ENCODE data around the gene SLC2A1.
A peak's percentile ranks its signal among the peaks of the same experiment; 100 is the strongest.

Gene SLC2A1

DNA sequence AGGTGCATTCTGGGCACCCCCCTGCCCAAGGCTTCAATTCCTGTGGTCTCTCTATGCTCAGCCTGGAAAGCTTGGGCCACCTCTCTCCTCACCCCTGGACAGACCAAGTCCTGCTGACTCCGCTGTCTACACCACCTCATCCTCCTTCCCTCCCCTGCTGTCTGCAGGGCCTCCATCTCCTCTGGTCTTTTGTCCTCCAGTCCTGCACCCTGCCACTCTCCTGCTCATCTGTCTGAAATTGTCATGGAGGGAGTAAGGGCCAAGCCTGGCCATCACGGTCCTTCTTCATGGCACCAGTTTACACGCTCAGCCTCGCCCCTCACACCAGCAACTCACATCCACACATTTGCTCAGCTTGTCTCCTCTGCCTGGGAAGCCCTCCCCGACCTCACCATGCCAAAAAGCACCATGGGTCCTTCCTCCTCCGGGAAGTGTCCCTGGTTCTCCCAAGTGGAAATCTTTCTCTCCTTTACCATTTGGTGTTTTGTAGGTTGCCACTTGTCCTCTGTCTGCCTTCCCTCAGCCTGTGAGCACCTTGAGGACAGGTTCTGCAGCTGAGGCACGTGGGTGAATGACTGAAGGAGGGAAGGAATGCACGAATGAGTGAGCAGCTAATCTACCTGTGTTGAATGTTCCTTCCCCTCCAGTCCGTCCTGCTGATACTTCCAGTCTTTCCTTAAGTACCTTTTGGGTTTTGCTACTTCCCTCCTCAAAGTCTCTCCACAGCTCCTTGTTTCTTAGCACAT is 2.1 kb upstream of the SLC2A1 start:
- no peak for DNase-seq (ENCODE audit: low read depth in 2 of 2)

DNA sequence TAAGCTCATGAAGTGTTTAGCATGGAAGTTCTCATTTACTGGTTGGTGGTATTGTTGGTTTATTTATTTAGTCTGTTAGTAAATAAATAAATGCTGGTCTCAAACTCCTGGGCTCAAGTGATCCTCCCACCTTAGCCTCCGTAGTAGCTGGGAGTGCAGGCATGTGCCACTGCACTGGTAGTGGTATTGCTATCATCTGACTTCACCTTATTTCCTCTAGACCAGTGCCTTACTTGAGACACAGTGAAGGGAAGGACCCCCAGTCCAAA is 1.4 kb upstream of the SLC2A1 start:
- no peak for DNase-seq (ENCODE audit: low read depth in 2 of 2)

DNA sequence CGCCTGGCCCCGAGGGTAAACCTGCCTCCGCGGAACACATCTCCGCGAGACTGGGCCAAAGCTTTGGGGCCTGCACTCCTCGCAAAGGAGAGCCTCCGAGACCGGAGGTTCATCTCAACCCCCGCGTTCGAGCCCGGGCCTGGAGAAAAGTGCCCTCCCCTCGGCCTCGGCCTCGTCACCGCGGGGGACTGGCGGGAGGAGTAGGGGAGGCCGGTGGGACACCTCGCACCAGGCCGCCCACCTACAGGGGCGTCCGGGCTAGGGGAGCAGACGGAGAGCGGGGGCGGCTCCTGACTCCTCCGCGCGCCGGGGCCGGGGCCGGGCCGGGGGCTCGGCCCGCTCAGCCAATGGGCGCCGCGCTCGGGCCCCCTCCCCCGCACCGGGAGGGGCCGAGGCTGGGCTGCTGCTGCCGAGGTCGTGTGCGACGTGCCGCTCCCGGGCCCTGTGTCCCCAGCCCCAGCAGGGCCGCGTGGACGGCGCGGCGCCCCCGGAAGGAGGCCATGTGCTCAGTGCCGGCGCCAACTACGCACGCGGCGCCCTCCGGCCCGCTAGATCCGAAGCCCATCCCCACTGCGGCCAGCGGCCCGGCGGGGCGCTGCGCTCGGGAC is 684 bp downstream of the SLC2A1 start:
- peak; percentile 53 to 66 for DNase-seq (ENCODE audit: low read depth in 2 of 2)

DNA sequence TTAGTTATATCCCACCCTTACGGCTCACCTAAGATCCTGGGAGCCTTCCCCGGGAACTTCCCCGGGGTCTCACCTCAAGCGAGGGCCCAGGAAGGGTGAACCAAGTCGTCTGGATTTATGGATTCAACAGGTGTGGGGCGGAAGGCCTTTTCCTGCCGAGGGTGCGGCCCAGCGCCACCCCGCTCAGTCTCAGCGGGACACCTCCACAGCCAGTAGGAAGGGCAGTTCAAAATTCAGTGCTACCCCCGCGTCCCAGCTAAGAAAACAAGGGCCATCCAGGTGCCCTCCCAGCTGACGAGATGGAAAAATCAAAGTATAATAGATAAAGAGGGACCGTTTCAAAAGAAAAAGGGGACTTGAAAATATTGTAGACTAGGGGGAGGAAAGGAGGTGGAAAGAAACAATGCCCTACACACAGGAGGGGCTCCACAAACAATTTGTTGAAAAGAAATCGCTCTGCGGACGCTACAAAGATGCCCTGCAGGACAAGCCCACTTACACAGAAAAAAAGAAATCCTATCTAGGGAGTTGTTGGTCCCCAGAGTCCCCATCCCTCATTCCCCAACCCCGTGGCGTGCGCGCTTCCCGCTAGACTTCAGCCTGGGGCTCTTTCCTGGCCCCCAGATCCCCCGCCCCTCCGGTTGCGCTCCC is 1.3 kb downstream of the SLC2A1 start:
- no peak for DNase-seq (ENCODE audit: low read depth in 2 of 2)

DNA sequence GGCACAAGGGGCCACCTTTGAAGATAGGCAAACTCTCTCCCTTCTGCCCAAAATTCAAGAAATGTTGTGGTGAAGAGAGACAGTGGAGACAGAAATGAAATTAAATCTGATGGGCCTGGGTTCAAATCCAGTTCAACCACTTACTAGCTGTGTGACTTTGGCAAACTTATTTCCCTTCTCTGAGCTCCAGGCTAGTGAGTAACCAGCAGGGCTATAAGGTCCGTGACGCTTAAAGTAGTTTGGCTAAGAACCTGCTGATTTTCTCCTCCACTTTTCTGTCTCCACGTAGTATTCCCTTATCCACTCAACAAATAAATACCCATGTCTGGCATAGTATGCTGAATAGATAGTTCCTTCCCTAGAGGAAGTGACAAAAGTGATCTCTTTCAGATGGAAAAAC is 1.9 kb downstream of the SLC2A1 start:
- DNase-seq (ENCODE audit: low read depth in 2 of 2) = no peak

DNA sequence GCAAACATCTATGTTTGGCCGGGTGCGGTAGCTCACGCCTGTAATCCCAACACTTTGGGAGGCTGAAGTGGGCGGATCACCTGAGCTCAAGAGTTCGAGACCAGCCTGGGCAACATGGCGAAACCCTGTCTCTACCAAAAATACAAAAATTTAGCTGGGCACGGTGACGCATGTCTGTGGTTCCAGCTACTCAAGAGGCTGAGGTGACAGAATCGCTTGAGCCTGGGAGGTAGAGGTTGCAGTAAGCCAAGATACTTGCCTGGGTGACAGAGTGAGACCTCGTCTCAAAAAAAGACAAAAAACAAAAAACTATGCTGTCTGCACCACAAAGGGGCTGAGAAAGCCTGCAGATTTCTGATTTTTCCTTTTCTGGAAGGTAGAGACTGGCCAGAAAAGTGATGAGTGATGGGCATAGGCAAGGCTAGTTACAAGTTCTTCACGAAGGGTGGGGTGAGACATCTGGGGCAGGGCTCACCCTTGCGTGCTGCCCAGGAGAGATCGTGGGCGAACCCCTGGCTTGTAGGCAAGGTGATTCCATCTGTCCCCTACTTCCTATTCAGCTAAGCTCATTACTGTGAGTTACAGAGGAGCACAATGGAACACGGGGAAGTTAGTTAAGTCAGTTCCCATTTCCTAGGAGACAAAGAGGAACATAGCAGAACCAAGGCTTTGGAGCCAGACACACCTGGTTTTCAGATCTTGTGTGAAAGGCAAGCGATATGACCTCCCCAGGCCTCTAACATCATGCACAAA is 3.2 kb downstream of the SLC2A1 start:
- DNase-seq (ENCODE audit: low read depth in 2 of 2) = no peak

DNA sequence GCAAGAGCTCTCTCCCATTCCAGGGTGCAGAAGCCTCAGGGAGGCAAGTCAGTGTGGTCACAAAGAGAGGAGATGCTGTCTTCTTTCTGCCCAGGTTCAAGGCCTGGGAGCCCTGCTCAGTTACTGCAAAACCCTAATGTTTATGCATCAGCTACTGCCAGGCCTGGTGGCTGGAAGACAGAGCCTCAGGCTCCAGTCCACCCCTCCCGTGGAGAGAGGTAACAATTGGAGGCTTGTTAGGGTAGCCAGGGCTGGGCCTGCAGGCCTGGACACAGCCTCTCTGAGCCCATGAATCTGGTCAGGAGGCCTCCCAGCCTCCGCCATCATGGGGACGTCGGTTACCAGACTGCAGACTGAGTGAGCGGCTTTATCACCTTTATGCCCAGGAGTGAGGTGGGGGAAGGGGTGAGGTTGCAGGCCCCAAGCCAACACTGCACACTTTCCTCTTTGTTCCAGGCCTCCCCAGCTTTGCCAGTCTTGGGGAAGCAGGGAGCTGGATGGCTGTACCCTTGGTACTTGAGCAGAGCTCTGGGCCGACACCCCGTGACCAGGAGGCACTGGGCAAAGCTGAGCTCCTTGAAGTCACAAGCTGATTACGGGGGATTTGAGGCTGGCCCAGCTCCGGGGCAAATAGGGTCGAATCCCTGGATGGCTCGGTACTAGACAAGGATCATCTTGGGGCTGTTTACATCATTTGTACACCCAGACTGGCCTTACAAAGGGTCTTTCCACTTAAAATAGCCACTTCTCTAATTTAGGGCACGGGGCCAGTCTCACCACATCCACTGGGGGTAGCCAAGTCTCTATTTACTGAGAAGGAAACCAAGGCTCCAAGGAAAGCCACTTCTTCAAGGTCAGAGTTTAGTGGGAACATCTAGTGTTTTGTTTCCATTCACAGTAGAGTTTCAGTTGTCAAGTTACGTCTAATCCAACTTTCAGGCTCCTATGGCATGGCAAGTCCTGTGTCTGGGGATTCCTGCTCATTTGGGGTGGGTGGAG is 5.2 kb downstream of the SLC2A1 start:
- DNase-seq (ENCODE audit: low read depth in 2 of 2) = no peak

DNA sequence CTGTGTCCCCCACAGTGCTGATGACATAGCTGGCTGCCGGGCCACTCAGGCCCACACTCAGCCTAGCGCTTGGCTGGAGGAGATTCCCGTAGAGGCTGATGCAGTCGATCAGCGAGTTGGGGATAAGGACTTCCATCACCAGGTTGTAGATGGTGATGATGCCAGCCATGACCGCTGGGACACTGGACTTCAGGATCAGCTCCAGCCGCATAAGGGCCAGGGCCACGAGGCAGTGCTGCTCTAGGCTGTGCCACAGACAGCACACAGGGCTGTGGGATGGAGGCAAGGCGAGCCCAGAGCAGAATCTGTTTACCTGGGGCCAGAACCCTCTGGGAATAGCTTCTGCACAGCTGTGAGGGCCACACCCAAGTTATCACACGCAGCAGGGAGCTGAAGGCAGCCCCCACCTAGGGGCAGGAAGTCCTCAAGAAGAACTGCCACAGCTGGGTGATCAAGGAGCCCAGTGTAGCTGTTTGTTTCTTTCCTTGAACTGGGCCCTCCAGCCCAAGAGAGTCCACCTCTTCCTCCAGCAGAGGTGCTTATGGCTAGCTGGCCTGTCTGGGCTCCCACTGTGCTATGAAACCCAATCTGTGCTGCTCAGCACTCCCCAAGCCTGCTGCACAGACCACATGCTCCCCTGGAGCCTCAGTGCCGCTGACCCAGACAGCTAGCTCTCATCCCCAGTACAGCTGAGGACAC is 6.2 kb downstream of the SLC2A1 start:
- DNase-seq (ENCODE audit: low read depth in 2 of 2) = no peak

DNA sequence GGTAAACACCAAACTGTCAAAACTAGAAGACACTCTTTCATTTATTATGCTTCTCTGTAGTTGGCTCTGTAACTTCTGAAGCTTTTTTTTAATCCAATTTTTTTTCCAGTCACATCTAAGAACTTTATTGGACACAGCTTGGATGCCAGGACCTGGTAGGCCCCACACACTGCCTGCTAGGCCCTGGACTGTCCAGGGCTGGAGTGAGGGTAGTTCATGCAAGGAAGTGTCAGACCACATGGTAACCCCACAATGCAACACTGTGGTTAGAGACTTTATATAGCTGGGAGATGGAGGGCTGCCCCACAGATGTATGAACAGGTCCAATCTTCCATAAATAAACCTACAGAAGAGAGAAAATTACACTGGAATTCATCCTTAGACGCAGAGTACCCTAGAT is 7.1 kb downstream of the SLC2A1 start:
- DNase-seq (ENCODE audit: low read depth in 2 of 2) = no peak

DNA sequence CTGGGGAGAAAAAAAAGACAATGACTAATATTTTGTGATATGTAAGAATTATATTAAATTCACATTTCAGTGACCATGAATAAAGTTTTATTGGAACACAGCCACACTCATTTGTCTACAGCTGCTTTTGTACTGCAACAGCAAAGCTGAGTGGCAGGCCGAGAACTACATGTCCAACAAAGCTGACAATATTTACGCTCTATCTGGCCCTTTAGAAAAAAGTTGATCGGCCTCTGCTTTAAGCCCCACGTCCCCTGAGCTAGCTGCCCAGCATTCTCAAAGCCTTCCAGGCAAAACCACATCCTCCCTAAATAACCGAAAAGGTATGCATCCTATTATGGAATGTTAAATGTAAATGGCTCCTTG is 8.6 kb downstream of the SLC2A1 start:
- DNase-seq (ENCODE audit: low read depth in 2 of 2) = no peak

DNA sequence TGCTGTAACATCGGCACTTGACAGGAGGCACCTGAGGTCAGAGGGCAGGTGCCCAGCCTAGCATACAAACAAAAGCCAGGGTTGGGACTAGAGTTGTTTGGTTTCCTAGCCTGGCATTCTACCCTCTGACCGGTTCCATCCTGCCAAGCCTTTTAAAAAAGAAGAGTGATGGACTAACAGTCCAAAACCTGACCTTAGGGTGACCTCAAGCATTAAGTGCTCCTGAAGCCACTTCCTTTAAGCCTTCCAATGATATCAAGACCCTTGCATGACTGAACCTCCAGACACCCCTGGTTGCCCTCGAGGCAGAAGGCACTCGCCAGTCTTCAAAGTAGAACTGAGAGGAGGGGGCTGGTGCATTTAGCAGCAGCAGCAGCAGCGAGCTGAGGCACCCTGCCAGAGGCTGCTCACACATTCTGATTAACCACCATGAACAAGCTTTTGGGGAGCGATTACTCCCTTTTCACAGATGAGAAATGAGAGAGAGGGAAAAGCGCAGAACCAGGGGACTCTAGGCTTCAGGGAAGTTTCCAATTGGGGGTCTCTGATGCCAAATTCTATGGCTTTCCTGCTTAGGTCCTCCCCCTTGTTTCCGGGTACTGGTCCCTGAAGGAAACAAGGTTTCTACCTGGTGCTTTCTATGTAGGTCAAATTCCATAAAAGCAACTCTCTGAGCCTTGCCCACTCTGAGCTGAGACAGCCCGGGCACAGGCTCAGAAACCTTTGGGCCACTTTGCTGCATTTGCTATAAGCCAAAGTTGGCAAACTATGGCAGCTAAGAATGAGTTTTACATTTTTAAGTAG is 9.2 kb downstream of the SLC2A1 start:
- DNase-seq (ENCODE audit: low read depth in 2 of 2) = no peak

DNA sequence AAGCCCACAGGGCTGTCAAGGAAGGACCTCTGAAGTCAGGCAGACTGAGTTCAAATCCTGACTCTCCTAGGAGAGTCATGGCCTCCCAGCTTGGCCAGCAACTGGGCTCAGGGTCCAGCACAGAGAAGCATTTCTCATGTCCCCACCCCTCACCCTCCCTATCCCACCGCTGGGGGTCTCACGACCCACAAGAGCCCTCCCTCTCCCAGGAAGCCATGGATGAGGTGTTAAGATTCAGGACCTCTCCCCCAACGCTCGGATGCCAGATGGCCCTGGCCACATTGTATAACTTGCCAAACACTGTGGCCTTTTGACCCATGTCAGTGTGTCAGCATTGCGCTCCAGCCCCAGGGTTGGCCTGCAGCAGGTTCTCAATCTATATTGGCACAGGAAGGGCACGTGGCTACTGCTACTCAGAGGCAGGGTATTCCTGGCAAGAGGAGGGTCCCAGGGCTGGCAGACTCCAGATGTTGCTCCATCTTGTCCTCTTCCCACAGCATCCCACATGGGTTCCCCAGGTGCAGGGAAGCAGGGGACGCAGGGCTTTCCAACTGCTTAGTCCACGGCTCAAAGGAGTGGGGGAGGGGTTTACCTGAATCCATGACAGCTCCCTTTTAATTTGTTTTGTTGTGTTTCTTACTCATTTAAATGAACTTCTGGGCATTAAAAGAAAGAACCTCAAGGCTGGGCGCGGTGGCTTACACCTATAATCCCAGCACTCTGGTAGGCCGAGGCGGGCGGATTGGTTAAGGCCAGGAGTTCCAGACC is 10.5 kb downstream of the SLC2A1 start:
- no peak for DNase-seq (ENCODE audit: low read depth in 2 of 2)

DNA sequence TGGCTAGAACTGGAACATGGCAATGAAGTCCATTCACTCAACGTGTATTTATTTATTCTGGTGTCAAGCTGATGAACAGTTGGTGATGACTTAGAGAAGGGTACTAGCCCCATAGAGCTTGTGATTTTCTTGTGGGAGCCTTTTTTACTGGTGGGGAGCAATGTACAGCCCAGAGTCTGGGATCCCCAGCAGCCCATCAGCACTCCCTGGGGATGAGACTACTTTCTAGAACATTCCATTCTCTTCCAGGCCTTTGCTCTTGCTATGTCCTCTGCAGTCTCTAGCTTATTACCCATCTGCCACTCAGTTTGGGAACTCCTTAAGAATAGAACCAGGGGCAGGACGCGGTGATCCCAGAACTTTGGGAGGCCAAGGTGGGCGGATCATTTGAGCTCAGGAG is 11.6 kb downstream of the SLC2A1 start:
- no peak for DNase-seq (ENCODE audit: low read depth in 2 of 2)

DNA sequence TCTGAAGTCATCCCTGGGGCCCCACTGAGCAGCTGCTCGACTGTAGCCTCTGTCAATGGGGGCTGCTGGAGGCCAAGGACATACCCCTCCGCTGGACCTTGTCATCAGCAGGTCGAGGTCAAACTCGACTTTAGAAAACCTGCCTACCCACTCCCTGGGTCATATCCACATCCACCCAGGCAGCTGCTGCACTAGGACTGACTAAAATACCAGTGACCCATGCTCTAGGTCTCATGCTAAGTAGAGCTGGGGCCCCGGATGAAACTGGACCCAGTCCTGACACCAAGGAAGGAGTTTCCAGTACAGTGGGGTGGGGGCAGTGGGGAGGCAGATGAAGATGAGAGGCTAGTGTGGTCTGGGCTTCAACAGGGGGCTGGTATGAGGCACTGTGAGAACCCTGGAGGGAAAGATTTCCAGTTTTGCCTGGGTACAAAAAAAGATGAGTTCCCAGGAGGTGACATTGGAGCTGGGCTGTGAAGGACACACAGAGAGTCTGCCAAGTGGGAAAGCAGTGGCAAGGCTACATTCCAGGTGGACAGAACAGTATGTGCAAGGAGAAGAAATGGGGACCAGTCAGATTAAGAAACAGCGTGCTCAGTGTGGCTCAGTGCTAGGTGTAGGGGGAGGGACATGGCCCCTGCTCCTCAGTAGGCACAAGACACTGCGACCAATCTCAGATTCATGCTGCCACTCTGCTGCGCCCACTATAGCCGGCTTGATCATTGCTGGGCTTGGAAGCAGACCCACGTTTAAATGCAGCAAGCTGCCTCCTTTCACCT is 12.4 kb downstream of the SLC2A1 start:
- DNase-seq (ENCODE audit: low read depth in 2 of 2) = no peak

DNA sequence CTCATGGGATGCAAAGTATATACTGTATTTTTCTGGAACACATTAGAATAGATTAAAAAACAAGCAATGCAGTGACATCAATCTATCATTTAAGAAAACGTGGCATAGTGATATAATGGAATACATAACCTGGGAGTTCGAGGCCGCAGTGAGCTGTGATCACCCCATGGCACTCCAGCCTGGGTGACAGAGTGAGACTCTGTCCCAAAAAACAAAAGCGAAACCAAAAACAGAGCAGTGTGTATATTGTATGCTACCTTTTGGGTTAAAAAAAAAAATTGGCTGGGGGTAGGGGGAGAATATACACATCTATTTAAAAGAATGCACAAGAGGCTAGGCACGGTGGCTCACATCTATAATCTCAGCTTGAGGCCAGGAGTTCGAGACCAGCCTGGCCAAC is 13.5 kb downstream of the SLC2A1 start:
- no peak for DNase-seq (ENCODE audit: low read depth in 2 of 2)

DNA sequence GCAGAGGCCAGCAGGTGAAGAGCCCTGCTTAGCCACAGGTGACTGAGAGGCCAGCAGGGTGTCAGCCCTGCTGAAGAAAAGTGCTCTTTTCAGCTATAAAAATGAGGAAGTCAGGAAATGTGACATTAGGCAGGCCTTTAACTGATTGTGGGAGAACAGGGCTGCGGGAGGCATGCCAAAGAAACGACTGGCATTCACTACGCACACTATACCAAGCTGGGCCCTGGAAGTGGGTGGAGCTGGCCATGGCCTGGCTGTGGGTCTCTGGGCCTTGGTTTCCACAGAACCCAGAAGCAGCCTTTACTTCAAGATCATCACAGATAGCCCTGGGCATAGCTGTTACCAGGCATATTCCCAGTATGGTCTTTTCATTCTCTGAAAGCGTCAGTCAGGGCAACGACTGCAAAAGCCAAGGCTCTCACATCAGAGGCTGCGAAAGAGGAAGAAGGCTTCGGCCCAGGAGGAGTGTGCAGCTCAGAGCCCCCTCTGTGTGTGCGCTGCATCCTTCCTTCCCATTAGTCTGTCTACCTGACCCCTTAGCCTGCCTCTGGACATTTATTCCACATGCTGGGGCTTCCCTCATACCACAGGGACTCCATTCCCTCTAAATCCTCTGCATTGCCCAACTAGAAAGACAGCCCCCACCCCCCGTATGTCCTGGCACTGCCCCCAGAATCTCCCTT is 14.3 kb downstream of the SLC2A1 start:
- DNase-seq (ENCODE audit: low read depth in 2 of 2) = no peak

DNA sequence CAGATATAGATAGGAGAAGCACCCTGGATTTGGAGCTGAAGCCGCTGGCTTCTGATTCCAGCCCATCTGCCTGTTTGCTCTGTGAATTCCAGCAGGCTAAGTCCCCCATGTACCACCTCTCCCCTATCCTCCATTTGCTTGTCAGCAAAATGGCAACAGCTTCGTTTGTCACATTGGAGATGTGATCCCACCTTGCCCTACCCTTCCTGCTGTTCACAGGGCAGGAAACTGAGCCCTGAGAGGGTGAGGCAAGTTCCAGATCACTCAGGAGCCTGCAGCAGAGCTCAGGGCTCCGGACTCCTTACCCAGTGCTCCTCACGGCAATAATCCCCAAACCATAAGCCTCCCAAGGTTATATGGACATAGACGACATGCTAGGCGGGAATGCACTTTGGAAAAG is 14.9 kb downstream of the SLC2A1 start:
- no peak for DNase-seq (ENCODE audit: low read depth in 2 of 2)

DNA sequence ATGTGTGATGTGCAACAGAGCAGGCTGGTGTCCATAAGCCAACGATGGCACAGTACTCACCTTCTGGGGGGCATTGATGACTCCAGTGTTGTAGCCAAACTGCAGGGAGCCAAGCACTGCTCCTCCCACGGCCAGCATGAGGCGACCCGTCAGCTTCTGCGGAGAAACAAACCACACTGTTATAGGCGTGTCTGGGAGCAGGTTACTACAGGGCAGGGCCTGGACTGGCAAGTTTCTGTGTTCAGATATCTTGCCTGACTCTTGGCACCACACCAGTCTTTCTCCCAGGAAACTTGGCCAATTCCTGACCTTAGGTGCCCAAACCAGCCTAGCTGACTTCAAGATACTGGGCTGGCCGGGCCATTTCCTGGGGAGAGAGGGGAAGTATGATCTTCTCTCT is 15.5 kb downstream of the SLC2A1 start:
- DNase-seq (ENCODE audit: low read depth in 2 of 2) = no peak
